Fibroblast of lung (primary cell): ENCODE results near the gene GABRB3. TPM values are rescaled to one million over a fixed set of nuclear protein-coding genes. Genes with fewer than 3 reads are reported as not detected.

Source experiments
- DNase-seq, 2 donors: peaks; one replicate each; pipeline versions ENCODE4 v3.0.0 to v3.0.0-alpha.2; 2010; ENCODE audit warnings: low read depth in 2 of 2
- H2AFZ ChIP-seq: 2 replicates; pipeline ENCODE4 v1.5.1; 2012; ENCODE audit warnings: low read length, control low read depth, inconsistent platforms
- H3K27ac ChIP-seq: 2 replicates; pipeline ENCODE4 v1.5.1; 2011; ENCODE audit warnings: low read length, control low read depth; ENCODE audit not compliant: insufficient read depth
- H3K27me3 ChIP-seq: 2 replicates; pipeline ENCODE4 v1.5.1; 2011; ENCODE audit warnings: mild to moderate bottlenecking, low read length; ENCODE audit not compliant: control insufficient read depth, insufficient read depth
- H3K36me3 ChIP-seq: 2 replicates; pipeline ENCODE4 v1.5.1; 2011; ENCODE audit warnings: low read length; ENCODE audit not compliant: control insufficient read depth, insufficient read depth
- H3K4me1 ChIP-seq: 2 replicates; pipeline ENCODE4 v1.5.1; 2011; ENCODE audit warnings: low read length; ENCODE audit not compliant: control insufficient read depth, insufficient read depth; ENCODE audit errors: extremely low read depth
- H3K4me2 ChIP-seq: 2 replicates; pipeline ENCODE4 v1.5.1; 2011; ENCODE audit warnings: low read length, control low read depth; ENCODE audit not compliant: insufficient read depth; ENCODE audit errors: extremely low read depth
- H3K4me3 ChIP-seq, 4 experiments: fragments of 200-600 bp in 1 of 4; sonication (generic) in 1 of 4; replicated peaks in 1 of 4; 2 replicates each; pipeline ENCODE4 v1.5.1; 2011 to 2016; ENCODE audit warnings: low read length in 4 of 4, low read depth in 3 of 4, mild to moderate bottlenecking in 3 of 4, control low read depth in 2 of 4, inconsistent platforms in 1 of 4, mixed read lengths in 1 of 4; ENCODE audit not compliant: insufficient read depth in 1 of 4; ENCODE audit errors: control extremely low read depth in 1 of 4
- H3K79me2 ChIP-seq: 2 replicates; pipeline ENCODE4 v1.5.1; 2012; ENCODE audit warnings: mild to moderate bottlenecking, low read length, inconsistent platforms; ENCODE audit not compliant: control insufficient read depth, insufficient read depth
- H3K9ac ChIP-seq: 2 replicates; pipeline ENCODE4 v1.5.1; 2011; ENCODE audit warnings: mild to moderate bottlenecking, low read length, control low read depth; ENCODE audit not compliant: insufficient read depth
- H3K9me3 ChIP-seq: 2 replicates; pipeline ENCODE4 v1.5.1; 2012; ENCODE audit warnings: low read depth, low read length; ENCODE audit not compliant: control insufficient read depth, insufficient read depth
- H4K20me1 ChIP-seq: 2 replicates; pipeline ENCODE4 v1.5.1; 2011; ENCODE audit warnings: low read length; ENCODE audit not compliant: control insufficient read depth, insufficient read depth; ENCODE audit errors: extremely low read depth
- EZH2 ChIP-seq: IDR thresholded peaks from 2 replicates; pipeline ENCODE4 v1.5.1; 2012; ENCODE audit warnings: low read length, control low read depth, mild to moderate bottlenecking; ENCODE audit errors: missing control alignments
- polyA plus RNA-seq, 2 donors: library from polyadenylated mRNA; depleted of rRNA in 1 of 2; stranded (reverse) in 1 of 2; unstranded in 1 of 2; fragments of >200 nt; gene quantifications; 2 replicates each; pipeline ENCODE4 v1.2.1, GENCODE V29; 2011 to 2012; ENCODE audit warnings: missing spikeins in 1 of 2
- total RNA-seq: library from RNA; depleted of rRNA; stranded (reverse); fragments of >200 nt; gene quantifications from 2 replicates; pipeline ENCODE4 v1.2.1, GENCODE V29; 2014
- TF ChIP-seq, protein P1 (sequence below), 2 donors: IDR thresholded peaks in 1 of 2; conservative IDR thresholded peaks in 1 of 2; 1 replicate in 1 of 2; 2 replicates in 1 of 2; pipeline ENCODE4 v1.5.1; 2011 to 2012; ENCODE audit warnings: low read length in 2 of 2, control low read depth in 1 of 2, inconsistent platforms in 1 of 2, low read depth in 1 of 2, mild to moderate bottlenecking in 1 of 2

GABRB3 gene
- total and polyA plus RNA-seq, 2 donors (not counting 1 experiment from before 2014, with no cell fraction given) = 1.1 to 1.5 TPM

DNA sequence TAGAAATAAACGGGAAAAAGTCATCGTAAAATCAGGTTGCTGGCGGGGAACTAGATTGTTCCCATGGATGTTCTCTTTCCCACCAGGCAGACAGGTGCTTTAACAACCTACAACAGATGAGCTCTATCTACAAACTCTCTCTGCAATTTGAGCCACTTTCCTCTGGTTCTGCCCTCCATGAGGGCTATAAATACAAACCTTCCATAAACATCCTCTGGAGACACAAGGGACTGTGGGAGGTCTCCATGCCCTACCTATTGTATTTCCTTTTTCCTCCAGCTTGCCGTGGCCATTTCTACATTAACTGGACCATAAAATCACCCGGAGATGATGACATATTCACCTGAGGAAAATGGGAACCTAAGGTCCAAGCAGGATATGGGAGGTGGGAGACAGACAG, 151.1 kb downstream of the GABRB3 start:
- no peaks in the 10 kb centered on the region for H3K79me2 ChIP-seq
- no peak overlapping the region for H3K4me3 ChIP-seq
- H4K20me1 ChIP-seq = no peaks in the 10 kb centered on the region
- H3K9ac ChIP-seq = no peak overlapping the region
- H3K9me3 ChIP-seq = no peaks in the 10 kb centered on the region
- TF ChIP-seq, protein P1, sequence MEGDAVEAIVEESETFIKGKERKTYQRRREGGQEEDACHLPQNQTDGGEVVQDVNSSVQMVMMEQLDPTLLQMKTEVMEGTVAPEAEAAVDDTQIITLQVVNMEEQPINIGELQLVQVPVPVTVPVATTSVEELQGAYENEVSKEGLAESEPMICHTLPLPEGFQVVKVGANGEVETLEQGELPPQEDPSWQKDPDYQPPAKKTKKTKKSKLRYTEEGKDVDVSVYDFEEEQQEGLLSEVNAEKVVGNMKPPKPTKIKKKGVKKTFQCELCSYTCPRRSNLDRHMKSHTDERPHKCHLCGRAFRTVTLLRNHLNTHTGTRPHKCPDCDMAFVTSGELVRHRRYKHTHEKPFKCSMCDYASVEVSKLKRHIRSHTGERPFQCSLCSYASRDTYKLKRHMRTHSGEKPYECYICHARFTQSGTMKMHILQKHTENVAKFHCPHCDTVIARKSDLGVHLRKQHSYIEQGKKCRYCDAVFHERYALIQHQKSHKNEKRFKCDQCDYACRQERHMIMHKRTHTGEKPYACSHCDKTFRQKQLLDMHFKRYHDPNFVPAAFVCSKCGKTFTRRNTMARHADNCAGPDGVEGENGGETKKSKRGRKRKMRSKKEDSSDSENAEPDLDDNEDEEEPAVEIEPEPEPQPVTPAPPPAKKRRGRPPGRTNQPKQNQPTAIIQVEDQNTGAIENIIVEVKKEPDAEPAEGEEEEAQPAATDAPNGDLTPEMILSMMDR (conservative IDR thresholded peaks at IDR 0.05 in 1 of 2, IDR thresholded peaks at IDR 0.05 in 1 of 2; ENCODE audit: low read depth in 1 of 2, low read length in 2 of 2) = no peak
- no peak for TF ChIP-seq EZH2
- DNase-seq = no peak
- H3K27me3 ChIP-seq = no peaks in the 10 kb centered on the region
- no peaks in the 10 kb centered on the region for H3K4me1 ChIP-seq
- no peak overlapping the region for H3K4me2 ChIP-seq
- no peak overlapping the region for H2AFZ ChIP-seq
- H3K27ac ChIP-seq = no peak overlapping the region
- H3K36me3 ChIP-seq = no peaks in the 10 kb centered on the region

DNA sequence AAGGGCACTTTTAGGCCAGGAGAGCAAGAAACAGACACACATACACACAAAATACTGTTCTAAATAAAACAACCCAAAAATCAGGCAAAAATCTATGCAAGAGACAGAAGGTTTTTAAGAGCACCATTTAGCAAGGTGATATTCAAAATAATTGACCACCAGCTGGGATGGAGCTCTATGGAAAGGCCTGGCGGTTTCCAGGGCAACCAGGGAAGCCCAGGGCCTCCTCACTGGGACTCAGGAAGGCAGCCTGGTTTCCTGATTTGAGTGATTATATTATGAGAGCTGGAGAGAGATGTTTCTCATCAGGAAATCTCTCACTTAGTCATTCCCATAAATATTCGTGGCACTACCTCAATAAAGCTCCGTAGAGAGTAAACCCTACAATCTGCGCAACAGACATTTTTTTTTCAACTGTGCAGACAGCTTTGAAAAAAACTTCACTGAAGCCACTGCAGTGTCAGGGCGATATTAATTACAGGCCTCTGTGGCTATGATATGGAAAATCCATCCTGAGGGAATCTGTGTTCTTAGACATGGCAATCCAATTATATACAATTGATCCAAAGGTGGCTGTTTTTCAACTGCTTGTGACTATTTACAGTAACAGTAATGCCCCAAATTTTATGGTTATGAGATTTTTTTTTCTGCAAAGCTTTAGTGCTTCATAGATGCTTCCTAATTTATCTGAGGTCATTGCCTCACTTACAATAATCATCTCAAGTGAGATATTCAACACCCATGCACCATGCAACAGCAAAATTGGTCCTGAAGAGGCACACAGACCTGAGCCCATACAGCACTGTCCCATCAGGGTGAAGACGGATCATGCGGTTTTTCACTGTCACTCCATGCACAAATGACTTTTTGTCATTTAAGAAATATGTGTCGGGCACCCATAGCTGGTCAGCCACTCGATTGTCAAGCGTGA, 152.1 kb downstream of the GABRB3 start:
- Histone ChIP-seq H3K27ac (no peak overlapping the region), H4K20me1 (no peaks in the 10 kb centered on the region), H3K79me2 (no peaks in the 10 kb centered on the region), H3K4me2 (no peak overlapping the region), H3K4me3 (no peak overlapping the region), H3K36me3 (no peaks in the 10 kb centered on the region), H3K9ac (no peak overlapping the region), H2AFZ (no peak overlapping the region), H3K4me1 (no peaks in the 10 kb centered on the region), H3K27me3 (no peaks in the 10 kb centered on the region), H3K9me3 (no peaks in the 10 kb centered on the region)
- no peak for DNase-seq
- no peak for TF ChIP-seq EZH2
- TF ChIP-seq, protein P1 (conservative IDR thresholded peaks at IDR 0.05 in 1 of 2, IDR thresholded peaks at IDR 0.05 in 1 of 2; ENCODE audit: low read depth in 1 of 2, low read length in 2 of 2) = no peak

DNA sequence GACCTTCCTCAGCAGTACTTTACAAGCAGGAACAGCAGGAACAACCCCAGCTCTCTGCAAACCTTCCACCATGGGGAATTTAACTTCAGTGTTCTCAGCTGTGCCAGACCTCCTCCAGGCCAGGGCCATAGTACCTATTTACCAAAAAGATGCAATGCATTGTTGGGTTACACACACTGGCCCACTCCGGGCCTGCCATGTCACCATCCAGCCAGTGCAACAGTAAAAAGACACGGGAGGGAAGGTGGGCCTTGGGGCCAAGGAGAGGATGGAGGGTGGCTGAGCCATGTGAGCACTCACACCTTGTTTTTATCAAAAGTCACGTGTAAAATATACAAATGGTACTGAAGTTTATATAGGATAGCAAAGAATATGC, 157.0 kb downstream of the GABRB3 start:
- Histone ChIP-seq H2AFZ (no peak overlapping the region), H3K27me3 (no peaks in the 10 kb centered on the region), H3K79me2 (no peaks in the 10 kb centered on the region), H3K9me3 (no peaks in the 10 kb centered on the region), H3K4me3 (no peak overlapping the region), H3K27ac (no peak overlapping the region), H4K20me1 (no peaks in the 10 kb centered on the region), H3K4me1 (no peaks in the 10 kb centered on the region), H3K4me2 (no peak overlapping the region), H3K36me3 (no peaks in the 10 kb centered on the region), H3K9ac (no peak overlapping the region)
- no peak for DNase-seq
- TF ChIP-seq, protein P1 (conservative IDR thresholded peaks at IDR 0.05 in 1 of 2, IDR thresholded peaks at IDR 0.05 in 1 of 2; ENCODE audit: low read depth in 1 of 2, low read length in 2 of 2) = no peak
- no peak for TF ChIP-seq EZH2
